ENCODE data around the gene RGP1. TPM values are rescaled to one million over a fixed set of nuclear protein-coding genes. Genes with fewer than 3 reads are reported as not detected.

RGP1 gene
- polyA plus RNA-seq, 1 of the 3 experiments (the other 2 are of a cell fraction) = 16.1 TPM

- H3K9me2 ChIP-seq = no peaks in the 10 kb centered on the region
- CTCF ChIA-PET = interaction anchor here (1.6 to 19.9 kb wide), 3 partner anchors 9 to 28 kb away, joined by 3 to 183 read pairs (median 103); no protein-coding TSS in a partner anchor
- no peak overlapping the region for H3K4me3 ChIP-seq (ENCODE audit: low read depth in 2 of 2, low read length in 1 of 2)
- no peaks in the 10 kb centered on the region for H3K9me3 ChIP-seq
- POLR2A ChIA-PET = no interaction called here
- peaks cover 16% of the 10 kb centered on the region for H3F3A ChIP-seq (replicated peaks; ENCODE audit: insufficient read depth)
- peaks cover 54 to 70% of the 10 kb centered on the region in 2 experiments for H3K36me3 ChIP-seq (replicated peaks in 1 of 2; ENCODE audit: control insufficient read depth in 1 of 2, insufficient read depth in 2 of 2, low read length in 1 of 2)
- H3K27me3 ChIP-seq (ENCODE audit: insufficient read depth) = no peaks in the 10 kb centered on the region
- no peak overlapping the region for H3K9ac ChIP-seq
- H3K4me2 ChIP-seq = no peak overlapping the region
- no peak for DNase-seq
- peaks cover 63% of the 10 kb centered on the region for H3K79me2 ChIP-seq (ENCODE audit: insufficient read depth)
- WGBS (ENCODE audit: low lambda C conversion rate) = 92% methylated on average over 5 of the region's 8 CpGs
- peaks cover 14 to 20% of the 10 kb centered on the region in 2 experiments for H3K4me1 ChIP-seq (ENCODE audit: control insufficient read depth in 1 of 2, insufficient read depth in 2 of 2, low read depth in 1 of 2, low read length in 1 of 2)
- no peak overlapping the region for H2AFZ ChIP-seq (ENCODE audit: low read depth)
- peaks cover 7% of the 10 kb centered on the region; the same call in 1 of the 2 replicates for H4K20me1 ChIP-seq (ENCODE audit: insufficient read depth)
- no peak for TF ChIP-seq RCOR1 (IDR thresholded peaks at IDR 0.05; ENCODE audit: low read length)
- no peak for TF ChIP-seq FOXJ3 (CRISPR knock-in tag; IDR thresholded peaks at IDR 0.05)
- no peak for TF ChIP-seq MAX (IDR thresholded peaks at IDR 0.05; ENCODE audit: low read depth)
- TF ChIP-seq ZBTB33 (IDR thresholded peaks at IDR 0.05; ENCODE audit: borderline replicate concordance, low read depth) = no peak
- no peak for TF ChIP-seq TEAD4 (IDR thresholded peaks at IDR 0.05; ENCODE audit: borderline replicate concordance, insufficient read depth)
- no peak for TF ChIP-seq JUND (IDR thresholded peaks at IDR 0.05)
- no peak for TF ChIP-seq FOXM1 (IDR thresholded peaks at IDR 0.05; ENCODE audit: low read depth)
- no peak for TF ChIP-seq IRF3 (IDR thresholded peaks at IDR 0.05; ENCODE audit: low read depth, low read length)
- no peak for TF ChIP-seq ELF1 (IDR thresholded peaks at IDR 0.05)
- TF ChIP-seq SMC3 (IDR thresholded peaks at IDR 0.05; ENCODE audit: low read depth, low read length) = no peak
- no peak for TF ChIP-seq CTCF (IDR thresholded peaks at IDR 0.05)
- TF ChIP-seq USF2 (IDR thresholded peaks at IDR 0.05; ENCODE audit: borderline replicate concordance, low read depth, low read length) = no peak
- H3K27ac ChIP-seq (ENCODE audit: low read depth in 2 of 2, low read length in 1 of 2) = no peak overlapping the region
Observed at GRCh38 chr9:35723908-35724307, 25.2 kb upstream of the RGP1 start.
